Activated naive CD4-positive, alpha-beta T cell treated with anti-CD3 and anti-CD28 coated beads, Interleukin-2, amount 10 ng/mL, durations not matched to agents 7 days and 5 days (primary cell): ENCODE data around the gene LPGAT1.
"Not testable (repeated sequence)": the region's sequence is repeated elsewhere in the genome, so short reads cannot be mapped to it uniquely, and the experiment has no call there.

Experiments used
- CTCF ChIA-PET: fragments of 350-600 bp; sonication (Branson Sonifier 250); formaldehyde crosslinking; loops from one replicate; lab custom pipeline; 2021; ENCODE audit warnings: antibody characterized with exemption; lab: Charles Lee
- DNase-seq: peaks from one replicate; pipeline ENCODE4 v3.0.0-alpha.2; 2020
- H3K27ac Mint-ChIP-seq: one replicate; pipeline ENCODE4 v1.8.0; 2021; ENCODE audit warnings: mild to moderate bottlenecking, moderate library complexity, mixed read lengths
- H3K27me3 Mint-ChIP-seq: one replicate; pipeline ENCODE4 v1.8.0; 2021; ENCODE audit warnings: mild to moderate bottlenecking, mixed read lengths
- H3K36me3 Mint-ChIP-seq: one replicate; pipeline ENCODE4 v1.8.0; 2021; ENCODE audit warnings: mixed read lengths
- H3K4me1 Mint-ChIP-seq: one replicate; pipeline ENCODE4 v1.8.0; 2021; ENCODE audit warnings: mixed read lengths
- H3K4me3 Mint-ChIP-seq: one replicate; pipeline ENCODE4 v1.8.0; 2021; ENCODE audit warnings: mild to moderate bottlenecking, moderate library complexity, mixed read lengths
- H3K9me3 Mint-ChIP-seq: one replicate; pipeline ENCODE4 v1.8.0; 2021; ENCODE audit warnings: mixed read lengths

LPGAT1 gene

DNA sequence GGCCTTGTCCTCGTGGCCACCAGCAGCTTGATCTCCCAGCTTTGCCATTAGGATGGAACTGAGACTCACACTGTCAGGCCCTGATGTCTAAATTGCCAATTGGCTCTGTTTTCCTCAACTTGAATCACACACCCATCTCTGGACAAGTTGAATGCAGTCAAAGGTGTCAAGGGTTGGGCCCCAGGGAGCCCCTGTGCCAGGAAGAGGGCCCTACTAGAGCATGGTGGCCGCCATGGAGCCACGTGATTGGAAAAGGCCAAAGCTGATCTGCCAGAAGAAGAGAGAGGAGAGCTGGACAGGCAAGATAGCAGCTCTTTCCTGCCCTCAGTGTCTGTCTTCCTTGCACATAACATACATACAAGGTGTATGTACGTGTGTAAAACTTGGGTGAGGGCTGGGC lies 100.2 kb downstream of the LPGAT1 start:
- no peaks in the 10 kb centered on the region for H3K36me3 Mint-ChIP-seq
- H3K27me3 Mint-ChIP-seq: peaks cover 17% of the 10 kb centered on the region
- no peak overlapping the region for H3K27ac Mint-ChIP-seq
- H3K9me3 Mint-ChIP-seq: no peaks in the 10 kb centered on the region
- DNase-seq: no peak
- H3K4me1 Mint-ChIP-seq: no peaks in the 10 kb centered on the region
- H3K4me3 Mint-ChIP-seq: no peak overlapping the region
- CTCF ChIA-PET: no interaction called here

DNA sequence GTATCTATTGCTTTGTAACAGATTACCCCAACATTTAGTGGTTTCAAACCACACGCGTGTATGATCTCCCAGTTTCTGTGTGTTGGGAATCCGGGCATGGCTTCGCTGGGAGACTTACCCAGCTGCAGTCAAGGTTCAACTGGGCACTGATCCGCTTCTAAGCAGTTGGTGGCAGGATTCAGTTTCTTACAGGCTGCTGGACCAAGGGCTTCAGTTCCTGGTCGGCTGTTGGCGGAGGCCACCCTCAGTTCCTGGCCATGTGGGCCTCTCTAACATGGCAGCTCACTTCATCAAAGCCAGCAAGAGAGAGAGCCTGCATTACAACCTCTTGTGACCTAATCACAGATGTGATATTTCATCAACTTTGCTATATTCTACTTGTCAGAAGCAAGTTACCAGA lies 101.3 kb downstream of the LPGAT1 start:
- no peak for DNase-seq
- no peak overlapping the region for H3K27ac Mint-ChIP-seq
- CTCF ChIA-PET: interaction anchor here (1.2 kb wide), 1 partner anchor 30 kb away, joined by 3 read pairs; no protein-coding TSS in a partner anchor
- peaks cover 14% of the 10 kb centered on the region for H3K27me3 Mint-ChIP-seq
- H3K4me3 Mint-ChIP-seq: no peak overlapping the region
- no peaks in the 10 kb centered on the region for H3K36me3 Mint-ChIP-seq
- H3K4me1 Mint-ChIP-seq: no peaks in the 10 kb centered on the region
- H3K9me3 Mint-ChIP-seq: no peaks in the 10 kb centered on the region

DNA sequence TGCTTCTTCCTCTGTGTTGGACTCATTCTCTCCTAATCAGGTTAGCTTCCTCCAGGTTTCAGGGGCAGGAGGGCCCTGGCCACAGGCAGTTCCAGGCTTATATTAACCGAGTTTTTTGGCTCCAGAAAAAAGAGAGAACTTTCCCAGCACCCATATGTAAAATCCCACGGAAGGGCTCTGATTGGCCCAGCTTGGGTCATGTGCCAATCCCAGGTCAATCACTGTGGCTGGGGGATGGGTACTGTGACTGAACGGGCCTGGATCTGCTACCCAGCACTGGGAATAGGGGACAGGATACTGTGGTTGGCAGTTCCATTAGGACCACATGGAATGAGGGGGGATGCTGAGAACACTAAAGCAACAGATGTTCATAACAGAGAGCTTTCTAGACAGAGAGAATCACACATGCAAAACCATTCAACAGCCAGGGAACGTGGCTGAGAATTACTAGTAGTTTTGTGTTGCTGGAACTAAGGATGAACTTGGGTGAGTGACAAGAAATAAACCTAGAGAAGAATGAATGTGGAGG lies 104.0 kb downstream of the LPGAT1 start:
- Mint-ChIP-seq H3K27ac (no peak overlapping the region), H3K27me3 (peaks cover 10% of the 10 kb centered on the region), H3K4me1 (no peaks in the 10 kb centered on the region), H3K4me3 (no peak overlapping the region), H3K9me3 (no peaks in the 10 kb centered on the region), H3K36me3 (no peaks in the 10 kb centered on the region)
- DNase-seq: no peak
- CTCF ChIA-PET: no interaction called here

DNA sequence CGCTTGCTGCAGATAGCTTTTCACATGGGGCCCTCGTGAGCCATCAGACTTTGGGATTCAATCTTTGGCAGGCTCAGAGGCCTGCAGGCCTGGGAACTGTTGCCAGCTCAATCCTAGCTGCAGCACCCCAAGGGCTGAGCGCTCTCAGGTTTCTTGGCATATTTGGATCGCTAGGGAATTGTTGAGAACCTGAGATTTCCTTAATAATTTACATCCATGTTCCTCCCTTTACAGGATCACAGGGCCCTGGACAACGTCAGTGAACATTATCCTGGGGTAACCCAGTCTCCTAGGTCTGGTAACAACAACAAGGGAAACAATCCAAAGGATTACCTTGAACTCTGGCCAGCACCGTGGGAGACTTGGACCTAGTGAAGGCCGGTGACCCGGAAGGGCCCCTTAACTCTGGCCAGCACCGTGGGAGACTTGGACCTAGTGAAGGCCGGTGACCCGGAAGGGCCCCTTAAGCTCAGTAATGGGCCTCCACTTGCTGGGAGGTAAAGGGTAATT lies 105.8 kb downstream of the LPGAT1 start:
- no peak for DNase-seq
- H3K9me3 Mint-ChIP-seq: no peaks in the 10 kb centered on the region
- H3K4me1 Mint-ChIP-seq: no peaks in the 10 kb centered on the region
- no peaks in the 10 kb centered on the region for H3K36me3 Mint-ChIP-seq
- H3K27me3 Mint-ChIP-seq: peaks cover 12% of the 10 kb centered on the region
- no peak overlapping the region for H3K4me3 Mint-ChIP-seq
- CTCF ChIA-PET: interaction anchor here (1.1 kb wide), 1 partner anchor 22 kb away, joined by 3 read pairs; no protein-coding TSS in a partner anchor
- no peak overlapping the region for H3K27ac Mint-ChIP-seq

DNA sequence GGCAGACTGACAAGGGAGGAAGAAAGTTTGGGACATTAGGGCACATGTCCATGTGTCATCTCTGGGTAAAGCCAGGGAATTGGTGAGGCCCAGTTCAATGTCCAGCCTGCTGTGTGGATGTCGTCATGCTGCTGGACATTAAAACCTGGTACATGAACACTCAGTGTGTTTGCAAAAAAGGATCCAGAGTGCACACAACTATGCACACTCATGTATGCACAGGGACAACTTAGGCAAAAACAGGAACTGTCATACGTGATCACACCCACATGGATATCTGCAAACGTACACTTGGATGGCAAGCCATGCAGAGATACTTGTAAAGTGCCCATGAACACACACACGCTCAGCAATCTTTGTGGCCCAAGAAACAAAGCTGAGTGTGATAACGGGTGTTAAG lies 107.3 kb downstream of the LPGAT1 start:
- Mint-ChIP-seq H3K4me1 (no peaks in the 10 kb centered on the region), H3K27me3 (peaks cover 14% of the 10 kb centered on the region), H3K36me3 (no peaks in the 10 kb centered on the region), H3K9me3 (no peaks in the 10 kb centered on the region), H3K4me3 (no peak overlapping the region), H3K27ac (no peak overlapping the region)
- CTCF ChIA-PET: interaction anchor here (1.9 kb wide), 1 partner anchor 25 kb away, joined by 6 read pairs; no protein-coding TSS in a partner anchor
- no peak for DNase-seq

DNA sequence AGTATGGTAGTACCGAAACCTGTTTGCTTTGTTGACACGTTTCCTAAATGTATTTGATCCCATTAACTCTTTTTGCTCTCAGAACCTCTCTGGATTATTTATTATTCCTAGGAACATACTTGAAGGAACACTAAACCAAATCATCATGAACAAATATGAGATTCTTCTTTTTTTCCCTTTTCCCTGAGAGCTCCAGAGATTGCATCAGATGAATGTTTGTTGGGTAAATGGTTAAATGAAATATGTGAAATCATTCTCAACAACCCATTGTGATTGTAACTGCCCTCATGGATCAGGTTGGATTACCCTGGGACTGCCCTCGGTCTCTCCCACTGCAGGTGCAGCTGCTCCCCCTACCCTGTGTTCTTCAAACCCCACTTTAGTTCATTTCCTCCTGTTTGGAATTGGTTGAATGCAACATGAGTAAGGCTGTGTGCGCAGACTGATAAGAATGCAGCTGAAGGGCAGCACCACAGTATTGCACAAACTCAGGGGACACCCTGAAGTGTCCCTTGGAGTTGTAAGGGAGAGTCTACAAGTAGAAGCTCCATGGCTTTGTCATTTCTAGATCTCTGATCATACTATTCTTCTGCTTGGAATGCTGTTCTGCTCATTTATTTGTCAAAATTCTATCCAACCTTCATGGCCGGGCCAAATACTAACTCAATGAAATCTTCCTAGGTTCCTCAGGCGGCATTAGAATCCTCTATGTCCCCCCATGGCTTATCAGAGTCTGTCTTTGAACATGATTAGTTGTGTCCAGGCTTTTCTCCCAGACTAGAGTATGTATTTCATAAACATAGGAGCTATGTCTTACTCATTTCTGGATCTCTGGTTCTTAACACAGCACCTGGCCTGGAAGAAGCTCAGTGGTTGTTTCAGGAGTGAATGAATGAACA lies 108.0 kb downstream of the LPGAT1 start:
- no peaks in the 10 kb centered on the region for H3K4me1 Mint-ChIP-seq
- H3K27ac Mint-ChIP-seq: no peak overlapping the region
- no peak for DNase-seq
- H3K36me3 Mint-ChIP-seq: no peaks in the 10 kb centered on the region
- CTCF ChIA-PET: interaction anchor here (0.5 to 1.9 kb wide), 2 partner anchors 24 to 86 kb away, joined by 3 to 6 read pairs; no protein-coding TSS in a partner anchor
- peaks cover 14% of the 10 kb centered on the region for H3K27me3 Mint-ChIP-seq
- H3K4me3 Mint-ChIP-seq: no peak overlapping the region
- H3K9me3 Mint-ChIP-seq: no peaks in the 10 kb centered on the region

DNA sequence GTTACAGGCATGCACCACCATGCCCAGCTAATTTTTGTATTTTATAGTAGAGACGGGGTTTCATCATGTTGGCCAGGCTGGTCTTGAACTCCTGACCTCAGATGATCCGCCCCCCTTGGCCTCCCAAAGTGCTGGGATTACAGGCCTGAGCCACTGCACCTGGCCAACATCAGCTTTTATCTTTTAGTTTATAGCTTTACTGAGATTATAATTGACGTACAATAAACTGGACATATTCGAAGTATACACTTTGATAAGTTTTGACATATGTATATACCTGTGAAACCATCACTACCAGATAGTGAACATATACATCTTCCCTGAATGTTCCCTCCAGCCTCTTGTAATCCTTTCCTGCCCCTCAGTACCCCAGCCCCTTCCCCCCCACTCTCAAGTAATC lies 114.0 kb downstream of the LPGAT1 start:
- CTCF ChIA-PET, H3K9me3 Mint-ChIP-seq, H3K27ac Mint-ChIP-seq, H3K4me1 Mint-ChIP-seq, H3K27me3 Mint-ChIP-seq, H3K4me3 Mint-ChIP-seq, DNase-seq, H3K36me3 Mint-ChIP-seq: not testable (repeated sequence)

DNA sequence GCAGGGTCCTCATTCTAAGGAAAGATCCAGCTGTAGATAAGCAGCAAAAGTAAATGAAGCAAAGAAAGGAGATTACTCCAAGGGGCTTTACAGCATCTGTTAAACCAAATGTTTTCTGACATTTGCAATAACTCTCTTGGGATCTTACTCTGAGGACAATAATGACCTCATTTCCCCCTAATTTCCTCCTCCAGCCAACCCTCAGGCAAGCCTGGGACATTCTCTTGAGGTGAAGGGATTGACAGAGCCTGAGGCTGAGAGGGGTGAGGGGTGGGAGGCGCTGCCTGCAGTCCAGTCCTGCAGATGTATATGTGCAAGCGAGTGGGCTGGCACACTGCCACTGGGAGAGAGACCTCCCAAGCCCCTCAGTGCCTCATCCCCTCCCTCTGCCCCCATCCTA lies 114.6 kb downstream of the LPGAT1 start:
- no peak for DNase-seq

DNA sequence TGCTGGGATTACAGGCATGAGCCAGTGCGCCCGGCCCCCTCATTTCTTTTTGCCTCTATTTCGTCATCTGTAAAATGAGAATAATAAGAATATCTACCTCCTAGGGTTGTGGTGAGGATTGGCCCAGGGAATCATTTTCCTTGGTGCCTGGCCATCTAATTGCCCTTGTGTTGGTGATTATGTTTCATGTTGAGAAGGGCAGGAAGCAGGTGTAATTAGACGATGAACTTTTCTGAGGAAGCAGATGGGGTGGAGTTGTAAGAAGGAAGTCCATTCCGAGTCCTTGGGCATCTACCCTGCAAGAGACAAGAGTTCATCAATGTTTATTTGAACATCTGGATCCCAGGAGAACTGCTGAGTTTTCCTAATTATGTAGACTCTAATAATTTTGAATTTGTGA lies 116.4 kb downstream of the LPGAT1 start:
- Mint-ChIP-seq H3K4me1 (no peaks in the 10 kb centered on the region), H3K36me3 (no peaks in the 10 kb centered on the region), H3K4me3 (no peak overlapping the region), H3K27ac (no peak overlapping the region), H3K9me3 (no peaks in the 10 kb centered on the region), H3K27me3 (peaks cover 3% of the 10 kb centered on the region)
- no peak for DNase-seq
- CTCF ChIA-PET: interaction anchor here (1.4 kb wide), 1 partner anchor 16 kb away, joined by 3 read pairs; no protein-coding TSS in a partner anchor

More for the DNA sequence above, 114.6 kb downstream of the LPGAT1 start:
- no peak overlapping the region for H3K27ac Mint-ChIP-seq
- H3K27me3 Mint-ChIP-seq: peaks cover 3% of the 10 kb centered on the region
- no peaks in the 10 kb centered on the region for H3K36me3 Mint-ChIP-seq
- H3K9me3 Mint-ChIP-seq: no peaks in the 10 kb centered on the region
- H3K4me1 Mint-ChIP-seq: no peaks in the 10 kb centered on the region
- CTCF ChIA-PET: no interaction called here
- no peak overlapping the region for H3K4me3 Mint-ChIP-seq

DNA sequence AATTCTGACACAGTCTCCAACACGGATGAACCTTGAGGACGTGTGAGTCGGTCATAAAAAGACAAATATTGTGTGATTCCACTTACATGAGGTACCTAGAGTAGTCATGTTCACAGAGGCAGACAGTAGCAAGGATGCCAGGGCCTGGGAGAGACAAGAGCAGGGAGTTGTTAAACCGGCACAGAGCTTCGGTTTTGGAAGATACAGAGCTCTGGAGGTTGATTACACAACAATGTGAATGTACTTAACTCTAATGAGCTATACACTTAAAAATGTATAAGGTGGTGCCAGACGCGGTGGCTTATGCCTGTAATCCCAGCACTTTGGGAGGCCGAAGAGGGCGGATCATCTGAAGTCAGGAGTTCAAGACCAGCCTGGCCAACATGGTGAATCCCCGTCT lies 117.3 kb downstream of the LPGAT1 start:
- Mint-ChIP-seq H3K36me3 (no peaks in the 10 kb centered on the region), H3K27me3 (no peaks in the 10 kb centered on the region), H3K4me1 (no peaks in the 10 kb centered on the region), H3K9me3 (no peaks in the 10 kb centered on the region), H3K4me3 (no peak overlapping the region), H3K27ac (no peak overlapping the region)
- no peak for DNase-seq
- CTCF ChIA-PET: interaction anchor here (1.4 kb wide), 1 partner anchor 15 kb away, joined by 3 read pairs; no protein-coding TSS in a partner anchor

DNA sequence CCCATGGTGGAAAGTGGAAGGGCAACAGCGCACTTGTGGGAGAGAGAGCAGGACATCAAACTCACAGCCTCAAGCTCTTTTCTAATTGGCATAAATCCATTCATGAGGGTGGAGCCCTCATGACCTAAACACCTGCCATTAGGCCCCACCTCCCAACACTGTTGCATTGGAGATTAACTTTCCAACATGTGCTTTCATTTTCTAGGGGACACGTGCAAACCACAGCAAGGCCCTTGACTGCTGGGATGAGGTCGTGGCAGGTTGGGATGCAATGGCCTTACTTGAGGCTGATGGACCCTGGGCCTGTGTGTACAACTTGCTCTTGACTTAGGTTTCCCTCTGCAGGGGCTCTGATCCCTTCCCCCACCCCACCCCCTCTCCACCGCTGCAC lies 119.3 kb downstream of the LPGAT1 start:
- Mint-ChIP-seq H3K36me3 (no peaks in the 10 kb centered on the region), H3K27me3 (no peaks in the 10 kb centered on the region)

DNA sequence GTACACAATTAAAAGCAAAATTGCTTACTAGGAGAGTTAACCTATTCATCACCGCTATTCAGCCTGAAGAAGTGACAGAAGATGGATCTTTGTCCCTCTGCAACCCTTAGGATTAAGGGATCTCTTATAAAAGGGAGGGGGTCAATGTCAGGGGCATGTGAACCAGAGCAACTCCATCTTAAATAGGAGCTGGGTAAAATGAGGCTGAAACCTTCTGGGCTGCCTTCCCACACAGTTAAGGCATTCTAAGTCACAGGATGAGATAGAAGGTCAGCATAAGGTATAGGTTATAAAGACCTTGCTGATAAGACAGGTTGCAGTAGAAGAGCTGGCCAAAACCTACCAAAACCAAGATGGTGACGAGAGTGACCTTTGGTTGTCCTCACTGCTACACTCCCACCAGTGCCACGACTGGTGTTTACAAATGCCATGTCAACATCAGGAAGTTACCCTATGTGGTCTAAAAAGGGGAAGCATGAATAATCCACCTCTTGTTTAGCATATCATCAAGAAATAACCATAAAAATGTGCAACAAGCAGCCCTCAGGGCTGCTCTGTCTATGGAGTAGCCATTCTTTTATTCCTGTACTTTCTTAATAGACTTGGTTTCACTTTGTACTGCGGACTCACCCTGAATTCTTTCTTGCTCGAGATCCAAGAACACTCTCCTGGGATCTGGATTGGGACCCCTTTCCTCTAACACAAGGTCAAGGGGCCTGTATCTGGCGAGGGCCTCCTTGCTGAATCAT lies 119.8 kb downstream of the LPGAT1 start:
- Mint-ChIP-seq H3K27me3 (no peaks in the 10 kb centered on the region), H3K36me3 (no peaks in the 10 kb centered on the region), H3K9me3 (no peaks in the 10 kb centered on the region), H3K27ac (no peak overlapping the region), H3K4me3 (no peak overlapping the region), H3K4me1 (no peaks in the 10 kb centered on the region)
- CTCF ChIA-PET: no interaction called here
- no peak for DNase-seq

More for the DNA sequence above, 119.3 kb downstream of the LPGAT1 start:
- no peaks in the 10 kb centered on the region for H3K9me3 Mint-ChIP-seq
- CTCF ChIA-PET: no interaction called here
- DNase-seq: no peak
- H3K4me1 Mint-ChIP-seq: no peaks in the 10 kb centered on the region
- H3K27ac Mint-ChIP-seq: no peak overlapping the region
- no peak overlapping the region for H3K4me3 Mint-ChIP-seq

DNA sequence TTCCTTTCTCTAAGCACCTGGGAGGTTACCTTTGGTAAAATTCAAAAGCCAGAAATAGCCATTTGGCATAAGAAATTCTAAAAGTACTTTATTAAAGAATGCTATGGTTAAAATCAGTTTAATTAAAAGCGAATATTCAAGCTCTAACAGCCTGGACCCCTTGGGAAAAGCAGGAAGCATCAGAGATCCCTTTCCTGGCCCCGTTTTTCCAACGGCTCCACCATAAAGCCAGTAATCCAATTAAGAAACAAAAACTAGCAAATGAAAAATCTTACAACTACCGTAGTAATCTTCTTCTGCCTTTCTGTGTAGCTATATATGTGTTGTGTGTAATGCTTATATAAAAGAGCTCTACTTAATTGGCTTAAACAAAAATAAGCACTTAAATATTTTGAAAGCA lies 121.6 kb downstream of the LPGAT1 start:
- Mint-ChIP-seq H3K27ac (no peak overlapping the region), H3K4me1 (no peaks in the 10 kb centered on the region)
- CTCF ChIA-PET: interaction anchor here (0.6 to 1.5 kb wide), 3 partner anchors 11 to 281 kb away, joined by 3 to 8 read pairs (median 6); no protein-coding TSS in a partner anchor

DNA sequence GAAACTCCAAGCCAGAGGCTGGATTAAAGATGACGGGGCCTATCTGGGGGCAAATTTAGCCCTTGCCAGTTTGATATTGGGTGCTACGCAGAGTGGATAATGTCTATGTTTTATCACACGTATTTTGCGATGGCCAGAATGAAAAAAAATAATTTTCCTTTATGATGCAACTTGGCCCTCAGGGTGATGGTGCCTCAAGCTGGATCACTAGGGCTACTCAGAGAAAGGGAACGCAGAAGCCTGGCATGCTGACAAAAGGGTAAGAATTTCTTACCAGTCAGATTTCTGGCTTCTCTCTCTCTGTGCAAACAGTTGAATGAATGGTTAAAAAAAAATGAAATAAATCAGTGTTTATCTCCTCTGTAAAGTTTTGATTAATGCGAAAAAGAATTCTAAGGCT lies 122.6 kb downstream of the LPGAT1 start:
- Mint-ChIP-seq H3K9me3 (no peaks in the 10 kb centered on the region), H3K27me3 (peaks cover 7% of the 10 kb centered on the region), H3K27ac (no peak overlapping the region), H3K36me3 (no peaks in the 10 kb centered on the region), H3K4me1 (no peaks in the 10 kb centered on the region), H3K4me3 (no peak overlapping the region)
- DNase-seq: no peak
- CTCF ChIA-PET: interaction anchor here (0.6 to 1.5 kb wide), 2 partner anchors 10 to 302 kb away, joined by 3 to 8 read pairs; no protein-coding TSS in a partner anchor

More for the DNA sequence above, 121.6 kb downstream of the LPGAT1 start:
- H3K9me3 Mint-ChIP-seq: no peaks in the 10 kb centered on the region
- H3K27me3 Mint-ChIP-seq: peaks cover 4% of the 10 kb centered on the region
- H3K4me3 Mint-ChIP-seq: no peak overlapping the region
- no peak for DNase-seq
- no peaks in the 10 kb centered on the region for H3K36me3 Mint-ChIP-seq
